ENCODE results near the gene APOC3. TPM values are rescaled to one million over a fixed set of nuclear protein-coding genes. Genes with fewer than 3 reads are reported as not detected.

The APOC3 gene
- total RNA-seq, 3 donors from 2014 or later (not counting 1 experiment from before 2014, with no cell fraction given): not detected

DNA sequence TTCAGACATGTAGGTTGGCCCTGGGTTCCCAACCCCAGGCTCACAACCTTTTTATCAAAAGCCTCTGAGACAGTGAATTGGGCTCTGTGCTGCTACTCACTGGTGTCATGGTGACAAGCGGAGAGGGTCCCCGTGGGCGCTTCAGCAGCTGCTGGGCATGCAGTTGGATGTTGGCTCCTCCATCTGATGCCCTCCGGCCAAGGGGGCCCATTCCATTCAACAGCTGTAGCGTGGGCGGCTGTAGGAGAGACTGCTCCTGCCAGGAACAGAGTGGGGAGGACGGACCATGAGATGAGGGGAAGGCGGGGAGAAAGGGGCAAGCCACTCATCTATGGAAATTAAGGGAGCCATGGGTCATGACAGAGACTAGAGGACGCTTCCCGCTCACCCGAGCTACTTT, 43.7 kb downstream of the APOC3 start:
- Histone ChIP-seq H3K36me3 (ENCODE audit: control insufficient read depth, insufficient read depth, low read length) (peaks cover 73% of the 10 kb centered on the region), H3K27ac (ENCODE audit: low read length) (no peak overlapping the region), H3K4me1 (ENCODE audit: control insufficient read depth, insufficient read depth, low read length) (no peaks in the 10 kb centered on the region), H3K27me3 (ENCODE audit: control insufficient read depth, insufficient read depth, low read length) (no peaks in the 10 kb centered on the region), H3K9me3 (ENCODE audit: control insufficient read depth, insufficient read depth, low read length) (no peaks in the 10 kb centered on the region), H3K4me3 (ENCODE audit: low read length) (no peak overlapping the region)
- TF ChIP-seq, protein P1, sequence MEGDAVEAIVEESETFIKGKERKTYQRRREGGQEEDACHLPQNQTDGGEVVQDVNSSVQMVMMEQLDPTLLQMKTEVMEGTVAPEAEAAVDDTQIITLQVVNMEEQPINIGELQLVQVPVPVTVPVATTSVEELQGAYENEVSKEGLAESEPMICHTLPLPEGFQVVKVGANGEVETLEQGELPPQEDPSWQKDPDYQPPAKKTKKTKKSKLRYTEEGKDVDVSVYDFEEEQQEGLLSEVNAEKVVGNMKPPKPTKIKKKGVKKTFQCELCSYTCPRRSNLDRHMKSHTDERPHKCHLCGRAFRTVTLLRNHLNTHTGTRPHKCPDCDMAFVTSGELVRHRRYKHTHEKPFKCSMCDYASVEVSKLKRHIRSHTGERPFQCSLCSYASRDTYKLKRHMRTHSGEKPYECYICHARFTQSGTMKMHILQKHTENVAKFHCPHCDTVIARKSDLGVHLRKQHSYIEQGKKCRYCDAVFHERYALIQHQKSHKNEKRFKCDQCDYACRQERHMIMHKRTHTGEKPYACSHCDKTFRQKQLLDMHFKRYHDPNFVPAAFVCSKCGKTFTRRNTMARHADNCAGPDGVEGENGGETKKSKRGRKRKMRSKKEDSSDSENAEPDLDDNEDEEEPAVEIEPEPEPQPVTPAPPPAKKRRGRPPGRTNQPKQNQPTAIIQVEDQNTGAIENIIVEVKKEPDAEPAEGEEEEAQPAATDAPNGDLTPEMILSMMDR (IDR thresholded peaks at IDR 0.05): no peak
- H3K27me3 Mint-ChIP-seq (ENCODE audit: low read depth in 2 of 2): no peaks in the 10 kb centered on the region
- H3K27ac Mint-ChIP-seq: no peak overlapping the region
- H3K9me3 Mint-ChIP-seq: no peaks in the 10 kb centered on the region
- peaks cover 24% of the 10 kb centered on the region for H3K36me3 Mint-ChIP-seq
- no peak overlapping the region for H3K4me3 Mint-ChIP-seq
- H3K4me1 Mint-ChIP-seq: peaks cover 0 to 9% of the 10 kb centered on the region in 2 donors
- ATAC-seq (no peak), DNase-seq (no peak)
- WGBS (ENCODE audit: insufficient coverage): 96% methylated on average over 11 of the region's 11 CpGs
- intact Hi-C loops (cut with micrococcal nuclease): no loop called here

DNA sequence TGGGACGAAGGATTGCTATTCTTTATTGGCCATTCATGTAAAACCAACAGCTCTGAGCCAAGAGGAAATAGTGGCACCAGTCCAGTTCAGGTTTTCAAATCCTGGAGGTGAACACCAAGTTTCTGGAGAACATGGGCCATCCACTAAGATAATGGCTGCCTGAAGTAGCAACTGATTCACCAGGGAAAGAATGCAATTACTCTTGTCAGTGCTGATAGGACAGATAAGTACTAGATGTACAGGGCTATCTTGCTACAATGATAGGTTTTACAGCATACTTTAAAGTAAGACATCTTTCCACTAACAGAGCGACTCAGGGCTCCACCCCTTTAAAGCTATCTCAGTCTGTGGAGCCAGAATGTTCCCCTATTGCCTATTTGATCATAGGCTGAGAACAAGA, 44.5 kb downstream of the APOC3 start:
- ATAC-seq (no peak), DNase-seq (no peak)
- Histone ChIP-seq H3K27me3 (ENCODE audit: control insufficient read depth, insufficient read depth, low read length) (no peaks in the 10 kb centered on the region), H3K36me3 (ENCODE audit: control insufficient read depth, insufficient read depth, low read length) (peaks cover 67% of the 10 kb centered on the region), H3K9me3 (ENCODE audit: control insufficient read depth, insufficient read depth, low read length) (no peaks in the 10 kb centered on the region), H3K4me3 (ENCODE audit: low read length) (no peak overlapping the region), H3K27ac (ENCODE audit: low read length) (no peak overlapping the region), H3K4me1 (ENCODE audit: control insufficient read depth, insufficient read depth, low read length) (no peaks in the 10 kb centered on the region)
- H3K27me3 Mint-ChIP-seq (ENCODE audit: low read depth in 2 of 2): no peaks in the 10 kb centered on the region
- H3K36me3 Mint-ChIP-seq: peaks cover 24% of the 10 kb centered on the region
- peaks cover 0 to 9% of the 10 kb centered on the region in 2 donors for H3K4me1 Mint-ChIP-seq
- no peak overlapping the region for H3K4me3 Mint-ChIP-seq
- no peaks in the 10 kb centered on the region for H3K9me3 Mint-ChIP-seq
- intact Hi-C loops (cut with micrococcal nuclease): no loop called here
- H3K27ac Mint-ChIP-seq: peak overlapping the region in 1 of 2 donors; percentile 23
- TF ChIP-seq, protein P1 (IDR thresholded peaks at IDR 0.05): no peak
- 97% methylated on average over 2 of the region's 2 CpGs for WGBS (ENCODE audit: insufficient coverage)

- no peak for DNase-seq
- Histone ChIP-seq H3K4me1 (ENCODE audit: control insufficient read depth, insufficient read depth, low read length) (no peaks in the 10 kb centered on the region), H3K27ac (ENCODE audit: low read length) (no peak overlapping the region), H3K9me3 (ENCODE audit: control insufficient read depth, insufficient read depth, low read length) (no peaks in the 10 kb centered on the region), H3K27me3 (ENCODE audit: control insufficient read depth, insufficient read depth, low read length) (no peaks in the 10 kb centered on the region), H3K36me3 (ENCODE audit: control insufficient read depth, insufficient read depth, low read length) (peaks cover 57% of the 10 kb centered on the region), H3K4me3 (ENCODE audit: low read length) (no peak overlapping the region)
- intact Hi-C loops (cut with micrococcal nuclease): no loop called here
- Mint-ChIP-seq H3K4me1 (peaks cover 6 to 16% of the 10 kb centered on the region in 2 donors), H3K36me3 (peaks cover 24% of the 10 kb centered on the region), H3K4me3 (no peak overlapping the region), H3K27me3 (ENCODE audit: low read depth in 2 of 2) (no peaks in the 10 kb centered on the region), H3K9me3 (no peaks in the 10 kb centered on the region), H3K27ac (no peak overlapping the region)
- WGBS (ENCODE audit: insufficient coverage): 97% methylated on average over 5 of the region's 7 CpGs
- TF ChIP-seq, protein P1 (IDR thresholded peaks at IDR 0.05): no peak
- ATAC-seq: no peak
Observed at GRCh38 chr11:116875194-116875593, 45.5 kb downstream of the APOC3 start.

- no peak overlapping the region for H3K4me3 Mint-ChIP-seq
- H3K27ac ChIP-seq (ENCODE audit: low read length): no peak overlapping the region
- no peaks in the 10 kb centered on the region for H3K4me1 ChIP-seq (ENCODE audit: control insufficient read depth, insufficient read depth, low read length)
- H3K36me3 Mint-ChIP-seq: peaks cover 24% of the 10 kb centered on the region
- peaks cover 44% of the 10 kb centered on the region for H3K36me3 ChIP-seq (ENCODE audit: control insufficient read depth, insufficient read depth, low read length)
- H3K4me1 Mint-ChIP-seq: peaks cover 7 to 9% of the 10 kb centered on the region in 2 donors
- no peaks in the 10 kb centered on the region for H3K27me3 ChIP-seq (ENCODE audit: control insufficient read depth, insufficient read depth, low read length)
- TF ChIP-seq, protein P1 (IDR thresholded peaks at IDR 0.05): no peak
- WGBS (ENCODE audit: insufficient coverage): 98% methylated on average over 8 of the region's 8 CpGs
- no peak overlapping the region for H3K27ac Mint-ChIP-seq
- no peaks in the 10 kb centered on the region for H3K9me3 ChIP-seq (ENCODE audit: control insufficient read depth, insufficient read depth, low read length)
- intact Hi-C loops (cut with micrococcal nuclease): no loop called here
- ATAC-seq (no peak), DNase-seq (no peak)
- no peak overlapping the region for H3K4me3 ChIP-seq (ENCODE audit: low read length)
- H3K9me3 Mint-ChIP-seq: no peaks in the 10 kb centered on the region
- H3K27me3 Mint-ChIP-seq (ENCODE audit: low read depth in 2 of 2): no peaks in the 10 kb centered on the region
Observed at GRCh38 chr11:116876656-116877055, 46.9 kb downstream of the APOC3 start.

All from natural killer cell (primary cell).